ENCODE data around the gene OR10H1.
"Not testable (repeated sequence)": the region's sequence is repeated elsewhere in the genome, so short reads cannot be mapped to it uniquely, and the experiment has no call there.

GRCh38 chr19:15835565-15836329 lies 20.3 kb upstream of the OR10H1 start:
- not testable (repeated sequence) for TF ChIP-seq CTCF (IDR thresholded peaks at IDR 0.05; ENCODE audit: poor library complexity, severe bottlenecking); TAF1 (IDR thresholded peaks at IDR 0.05; ENCODE audit: low read depth); EP300 (conservative IDR thresholded peaks at IDR 0.05; ENCODE audit: poor library complexity, severe bottlenecking); EZH2 (IDR thresholded peaks at IDR 0.05; ENCODE audit: borderline replicate concordance, insufficient read depth, low read length, poor library complexity, severe bottlenecking); SMC3 (conservative IDR thresholded peaks at IDR 0.05; ENCODE audit: poor library complexity)
